Measurements from ENCODE around the gene RNF180.

RNF180 gene

DNA sequence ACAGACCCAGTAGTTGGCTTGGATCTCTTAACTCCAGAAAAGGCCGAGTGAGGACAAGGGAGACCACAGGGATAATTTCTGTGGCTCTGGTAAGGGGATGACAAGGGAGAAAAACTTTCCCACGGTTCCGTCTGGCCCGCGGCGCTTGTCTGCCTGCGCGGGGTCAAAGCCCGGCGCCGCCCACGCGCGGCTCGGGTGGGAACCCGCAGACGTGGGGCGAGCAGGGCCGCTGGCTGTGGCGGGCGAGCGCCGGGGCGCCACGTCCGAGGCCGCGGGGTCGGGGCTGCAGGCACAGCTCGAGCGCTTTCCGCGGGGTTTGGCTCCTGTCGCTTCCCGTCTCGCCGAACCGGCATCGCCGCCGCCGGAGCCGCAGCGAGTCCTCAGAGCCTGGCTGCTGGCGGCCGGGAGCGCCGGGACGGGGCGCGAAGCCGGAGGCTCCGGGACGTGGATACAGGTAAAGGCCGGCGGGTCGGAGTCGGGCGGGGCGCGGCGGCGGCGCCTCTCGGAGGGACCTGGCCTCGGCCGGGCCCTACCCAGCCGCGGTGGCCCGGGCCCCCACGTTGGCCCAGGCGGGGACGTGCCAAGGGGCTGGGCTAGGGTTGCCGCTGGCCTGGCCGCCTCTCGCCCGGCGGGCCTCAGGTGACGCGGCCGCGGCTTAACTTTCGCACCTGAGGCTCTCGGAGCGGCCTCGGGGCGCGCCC is at the start of gene RNF180:
RNF180 (plus strand) TSS at position 344 of the 701 bp plus-strand sequence. CDS start 34,965 bp downstream, outside the sequence.
- no peak for FAIRE-seq

DNA sequence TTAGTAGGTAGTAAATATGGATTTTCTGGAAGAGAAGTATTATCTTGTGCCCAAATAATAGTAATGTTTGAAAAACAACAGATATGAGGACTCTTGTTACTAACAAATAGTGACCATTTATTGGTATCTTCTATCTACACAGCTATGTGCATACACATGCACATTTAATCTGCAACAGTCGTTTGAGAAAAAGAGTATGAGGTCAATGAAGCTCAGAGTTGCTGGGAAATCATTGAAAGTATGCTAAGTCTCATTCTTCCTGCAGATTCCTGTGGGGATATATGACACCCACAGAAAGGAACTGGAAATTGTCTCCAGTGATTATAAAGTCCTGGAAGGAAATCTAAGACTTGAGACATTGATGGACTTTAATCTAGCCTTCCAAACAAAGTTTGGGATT is 40.1 kb upstream of the RNF180 start:
- no peak for FAIRE-seq

DNA sequence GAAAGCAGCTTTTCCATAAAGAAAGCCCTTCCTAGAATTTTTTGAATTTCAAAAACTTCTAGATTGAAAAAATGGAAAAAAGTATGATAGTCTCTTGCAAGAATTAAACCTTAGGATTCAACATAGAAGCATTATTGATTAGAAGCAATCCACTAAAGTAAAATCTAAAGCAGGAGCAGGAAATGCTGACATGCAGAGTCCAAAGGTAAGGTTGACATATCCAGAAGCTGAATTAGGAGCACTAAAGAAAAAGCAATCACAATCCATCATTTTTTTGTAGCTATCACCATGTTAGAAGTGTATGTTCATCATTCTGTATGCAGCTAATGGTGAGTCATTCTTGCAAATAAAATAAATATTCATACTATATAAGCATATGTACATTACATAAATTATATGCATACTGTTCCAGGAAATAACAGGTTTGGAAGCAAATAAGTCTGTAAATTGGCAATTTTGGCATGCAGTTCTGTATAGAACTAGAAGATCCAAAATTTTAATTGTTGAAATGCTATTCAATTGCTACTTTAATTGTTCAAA is 39.4 kb upstream of the RNF180 start:
- FAIRE-seq: no peak

DNA sequence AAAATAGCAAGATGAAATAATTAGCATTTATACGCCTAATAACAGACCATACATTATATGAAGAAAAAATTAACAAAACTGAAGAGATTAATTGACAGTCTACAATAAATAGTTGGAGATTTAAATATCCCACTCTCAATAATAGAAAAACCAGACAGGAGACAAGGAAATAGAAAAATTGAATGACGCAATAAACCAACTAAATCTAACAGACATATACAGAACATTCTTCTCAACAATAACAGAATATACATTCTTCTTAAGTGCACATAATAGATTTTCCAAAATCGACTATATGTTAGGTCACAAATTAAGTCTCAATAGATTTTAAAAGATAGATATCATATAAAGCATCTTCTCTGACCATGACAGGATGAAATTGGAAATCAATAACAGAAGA is 25.6 kb upstream of the RNF180 start:
- no peak for FAIRE-seq

DNA sequence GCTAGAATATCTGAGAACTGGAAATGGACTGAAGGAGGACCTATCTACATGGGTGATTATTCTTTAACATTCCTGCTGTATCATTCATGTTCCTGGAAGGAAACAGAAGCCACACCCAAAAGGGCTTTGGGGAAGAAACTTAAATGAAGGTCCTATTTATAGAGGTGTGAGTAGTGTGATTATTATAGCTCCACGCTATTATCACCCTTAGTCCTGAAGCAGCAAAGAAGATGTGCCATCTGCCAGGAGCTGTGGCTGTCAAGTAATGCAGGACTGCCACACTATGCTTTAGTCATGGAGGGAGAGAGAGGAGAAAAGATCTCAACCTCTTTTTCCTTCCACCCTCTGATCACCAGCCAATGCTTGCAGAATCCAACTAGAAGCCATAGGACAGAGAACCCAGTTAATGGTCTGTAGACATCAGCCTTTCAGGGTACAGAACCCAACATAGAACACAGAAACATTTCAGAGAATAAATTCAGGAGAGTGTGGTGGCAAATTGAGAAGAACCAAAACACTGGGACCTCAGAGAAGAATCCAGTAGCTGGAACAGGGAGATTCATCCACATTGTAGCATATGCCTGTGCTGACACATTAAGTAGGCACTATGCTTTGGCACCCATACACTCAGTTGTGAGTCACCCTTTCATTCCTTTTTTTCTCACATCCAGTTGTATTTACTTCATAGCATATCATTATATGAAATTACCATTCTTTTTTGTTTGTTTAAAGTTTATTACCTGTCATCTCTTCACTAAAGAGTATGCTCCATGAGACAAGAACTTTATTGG is 21.0 kb upstream of the RNF180 start:
- no peak for FAIRE-seq

GRCh38 chr5:64145216-64145895 is 20.3 kb upstream of the RNF180 start:
- no peak for FAIRE-seq

- FAIRE-seq: no peak
These were observed 18.3 kb upstream of the RNF180 start for GRCh38 chr5:64147379-64147778.

DNA sequence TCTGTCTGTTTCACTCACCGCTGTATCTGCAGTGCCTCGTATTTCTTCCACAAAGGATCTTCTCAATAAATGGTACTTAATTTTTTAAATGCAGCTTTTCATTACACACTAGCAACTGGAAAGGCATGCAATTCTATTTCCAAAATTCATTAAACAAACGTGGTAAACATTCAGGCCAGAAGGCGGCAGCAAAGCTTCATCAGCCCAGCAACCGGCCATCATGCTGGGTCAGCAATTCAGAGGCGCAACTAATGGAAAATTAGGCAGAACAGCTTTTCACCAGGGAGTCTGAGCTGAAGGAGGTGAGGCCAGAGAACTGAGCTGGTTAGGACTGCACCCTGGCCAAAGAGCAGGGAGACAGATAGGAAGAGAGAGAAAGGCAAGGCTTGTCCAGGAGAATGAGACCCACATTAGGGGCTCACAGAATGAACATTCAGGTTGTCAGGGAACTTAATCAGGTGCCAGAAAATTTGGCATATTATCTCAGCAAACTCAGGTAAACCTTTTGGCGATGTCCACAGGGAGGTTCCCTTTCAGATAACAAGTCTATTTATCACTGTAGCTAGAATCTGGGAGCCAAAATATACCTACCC is 17.7 kb upstream of the RNF180 start:
- FAIRE-seq: no peak

DNA sequence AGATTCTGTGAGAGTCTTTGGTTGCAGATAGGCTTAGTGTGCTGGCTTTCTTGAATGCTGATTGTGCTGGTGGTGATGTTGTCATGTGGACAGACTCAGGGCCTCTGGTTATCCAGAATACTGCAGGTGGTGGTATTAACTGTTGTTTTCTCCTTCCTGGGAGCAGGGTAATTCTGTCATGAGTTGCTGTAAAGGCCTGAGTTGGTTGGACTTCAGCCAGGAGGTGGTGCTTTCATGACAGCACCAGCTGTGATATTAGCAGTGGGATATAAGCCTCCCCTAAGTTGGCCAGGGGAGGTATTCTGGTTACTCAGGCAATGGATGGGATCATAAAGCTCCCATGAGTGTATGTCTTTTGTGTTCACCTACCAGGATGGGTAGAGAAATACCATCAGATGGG is 16.4 kb upstream of the RNF180 start:
- FAIRE-seq: no peak

- no peak for FAIRE-seq
These were observed 15.7 kb upstream of the RNF180 start for GRCh38 chr5:64149857-64150521.

- FAIRE-seq: no peak
These were observed 9.4 kb upstream of the RNF180 start for GRCh38 chr5:64156261-64156660.

- no peak for FAIRE-seq
These were observed 6.8 kb upstream of the RNF180 start for GRCh38 chr5:64158827-64159226.

DNA sequence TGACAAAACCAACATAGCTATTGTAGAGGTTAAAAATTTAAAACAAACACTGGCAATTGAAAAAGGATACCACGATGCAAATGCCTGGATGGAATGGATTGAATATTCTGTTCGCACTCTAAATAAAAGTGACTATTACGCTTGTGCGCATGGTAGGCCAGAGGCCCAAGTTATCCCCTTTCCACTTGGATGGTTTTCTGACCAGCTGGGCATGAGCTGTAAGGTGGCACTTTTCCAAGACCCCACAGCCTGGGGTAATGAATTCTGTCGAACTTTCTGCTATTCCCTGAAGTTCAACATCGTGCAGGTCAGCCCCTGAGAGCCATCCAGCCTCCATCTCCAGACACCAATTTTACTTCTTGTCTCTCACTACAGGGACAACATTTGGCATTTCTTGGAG is 5.4 kb upstream of the RNF180 start:
- FAIRE-seq: no peak

GRCh38 chr5:64161420-64161819 is 4.2 kb upstream of the RNF180 start:
- FAIRE-seq: no peak

GRCh38 chr5:64163135-64163534 is 2.5 kb upstream of the RNF180 start:
- no peak for FAIRE-seq

- FAIRE-seq: no peak
These were observed 1.9 kb upstream of the RNF180 start for GRCh38 chr5:64163746-64164145.

GRCh38 chr5:64164166-64164565 is 1.5 kb upstream of the RNF180 start:
- FAIRE-seq: no peak

GRCh38 chr5:64165160-64165499 is 513 bp upstream of the RNF180 start:
- no peak for FAIRE-seq

DNA sequence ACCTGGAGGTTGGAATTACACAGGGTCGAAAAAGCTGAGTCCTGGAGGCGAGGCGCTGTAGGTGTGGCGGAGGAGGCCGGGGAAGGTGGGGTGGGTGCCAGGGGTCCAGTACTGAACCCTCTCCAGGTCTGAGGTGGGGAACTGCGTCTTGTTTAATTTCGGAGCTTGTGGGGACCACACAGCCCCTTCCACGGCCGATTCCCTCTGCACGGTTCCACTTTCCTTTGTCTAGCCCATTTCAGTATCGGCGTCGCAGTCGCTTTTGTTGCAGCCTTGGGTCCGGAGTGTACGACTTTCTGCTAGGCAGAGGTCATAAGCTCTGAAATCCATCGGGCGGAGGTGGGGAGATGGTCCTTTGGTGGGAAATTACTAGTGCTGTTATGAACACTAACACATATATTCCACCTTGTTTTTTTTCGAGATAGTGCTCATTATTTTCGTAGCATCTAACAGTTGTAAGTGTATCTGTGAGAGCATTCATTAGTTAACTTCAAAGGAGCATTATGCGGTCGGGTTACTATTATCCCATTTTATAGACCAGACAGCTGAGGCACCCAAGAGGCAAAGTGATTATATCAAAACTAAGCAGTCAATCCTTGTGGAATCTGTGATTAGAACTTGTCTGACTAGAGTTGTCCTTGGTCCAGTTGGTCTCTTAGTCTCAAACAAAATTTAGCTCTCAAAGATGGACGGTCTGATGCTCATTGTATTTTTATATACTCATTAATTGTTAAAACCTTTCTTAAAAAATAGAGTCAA is 737 bp downstream of the RNF180 start:
- no peak for FAIRE-seq

- no peak for FAIRE-seq
These were observed 10.7 kb downstream of the RNF180 start for GRCh38 chr5:64176301-64176700.

- FAIRE-seq: no peak
These were observed 15.2 kb downstream of the RNF180 start for GRCh38 chr5:64180661-64181343.

All from G401.6 (cell line).